ENCODE data around the gene SEPTIN11. TPM values are rescaled to one million over a fixed set of nuclear protein-coding genes. Genes with fewer than 3 reads are reported as not detected.

The SEPTIN11 gene
- 100 to 1,000 TPM; 156 to 175 TPM for total RNA-seq
- 100 to 1,000 TPM; 108 to 147 TPM for polyA plus RNA-seq (ENCODE audit: insufficient read length in 2 of 2)
- long read RNA-seq, donor 1, full-length matches to known transcripts = 30 of 54 reads
- long read RNA-seq, donor 1, partial matches to known transcripts = 24 of 54 reads
- long read RNA-seq, donor 1, other reads (novel, unspliced or antisense) = 0 of 54 reads
- long read RNA-seq, donor 2, transcript SEPT11-203 (9 exons, 2,615 nt) = major isoform, 7 of 203 reads
- long read RNA-seq, donor 2, partial matches to known transcripts = 74 of 203 reads
- long read RNA-seq, donor 2, other reads (novel, unspliced or antisense) = 122 of 203 reads
- long read RNA-seq, donor 3, full-length matches to known transcripts = 19 of 390 reads
- long read RNA-seq, donor 3, partial matches to known transcripts = 180 of 390 reads
- long read RNA-seq, donor 3, other reads (novel, unspliced or antisense) = 191 of 390 reads
- long read RNA-seq, donor 4, full-length matches to known transcripts = 22 of 169 reads
- long read RNA-seq, donor 4, partial matches to known transcripts = 137 of 169 reads
- long read RNA-seq, donor 4, other reads (novel, unspliced or antisense) = 10 of 169 reads

DNA sequence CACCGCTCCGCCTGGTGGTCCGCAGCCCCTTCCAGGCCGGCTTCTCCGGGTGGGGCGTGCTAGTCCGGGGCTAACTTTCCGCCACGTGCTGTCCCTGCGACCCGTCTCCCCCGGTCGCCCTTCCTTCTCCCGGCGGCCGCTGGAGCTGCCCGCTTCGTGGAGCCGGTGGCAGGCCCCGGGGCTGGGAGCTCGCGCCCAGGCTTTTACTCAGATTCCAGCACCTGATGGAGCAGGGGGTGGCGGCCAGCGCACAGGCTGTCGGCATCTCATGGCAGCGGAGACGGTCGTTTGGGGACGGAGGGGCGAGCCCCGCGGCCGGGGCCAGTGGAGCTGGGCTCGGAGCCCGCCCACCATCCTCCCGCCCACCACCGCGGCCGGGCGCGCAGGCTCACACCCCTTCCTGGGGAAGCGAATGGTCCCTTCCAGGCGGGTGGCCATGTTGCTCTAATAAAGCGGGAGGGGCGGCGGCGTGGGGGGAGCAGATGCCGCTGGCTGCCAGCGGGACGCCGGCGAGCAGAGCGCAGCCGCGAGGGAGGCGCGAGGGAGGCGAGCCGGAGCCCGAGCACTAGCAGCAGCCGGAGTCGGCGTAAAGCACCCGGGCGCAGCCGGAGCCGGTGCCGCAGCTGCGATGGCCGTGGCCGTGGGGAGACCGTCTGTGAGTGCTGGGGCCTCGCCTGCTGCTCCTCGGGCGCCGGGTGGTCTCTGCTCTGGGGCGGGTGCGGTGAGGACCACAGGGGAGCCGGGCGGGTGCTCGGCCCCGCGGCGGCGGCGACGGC, at the start of gene SEPTIN11:
SEPTIN11 (plus strand) TSS at position 477 of the 776 bp plus-strand sequence; CDS start at position 629, 152 bp downstream.
- Histone ChIP-seq H3K27ac (ENCODE audit: low read depth, low read length) (peak within 1 kb of the TSS; percentile 96), H3K36me3 (ENCODE audit: control insufficient read depth, insufficient read depth, low read length) (peaks cover 2% of the 10 kb centered on the region), H3K4me3 (ENCODE audit: low read depth, low read length) (peak within 1 kb of the TSS; percentile 91), H3K9me3 (ENCODE audit: control insufficient read depth, insufficient read depth, low read length) (no peaks in the 10 kb centered on the region), H3K4me1 (ENCODE audit: control insufficient read depth, insufficient read depth, low read length) (peaks cover 17% of the 10 kb centered on the region), H3K27me3 (ENCODE audit: control insufficient read depth, insufficient read depth, low read length) (no peaks in the 10 kb centered on the region)
- 0% methylated on average over 80 of the region's 87 CpGs for WGBS (ENCODE audit: insufficient coverage)
- peak; percentile 79 to 98 (median 91) for DNase-seq (ENCODE audit: low read depth in 4 of 6, low spot score in 6 of 6)

DNA sequence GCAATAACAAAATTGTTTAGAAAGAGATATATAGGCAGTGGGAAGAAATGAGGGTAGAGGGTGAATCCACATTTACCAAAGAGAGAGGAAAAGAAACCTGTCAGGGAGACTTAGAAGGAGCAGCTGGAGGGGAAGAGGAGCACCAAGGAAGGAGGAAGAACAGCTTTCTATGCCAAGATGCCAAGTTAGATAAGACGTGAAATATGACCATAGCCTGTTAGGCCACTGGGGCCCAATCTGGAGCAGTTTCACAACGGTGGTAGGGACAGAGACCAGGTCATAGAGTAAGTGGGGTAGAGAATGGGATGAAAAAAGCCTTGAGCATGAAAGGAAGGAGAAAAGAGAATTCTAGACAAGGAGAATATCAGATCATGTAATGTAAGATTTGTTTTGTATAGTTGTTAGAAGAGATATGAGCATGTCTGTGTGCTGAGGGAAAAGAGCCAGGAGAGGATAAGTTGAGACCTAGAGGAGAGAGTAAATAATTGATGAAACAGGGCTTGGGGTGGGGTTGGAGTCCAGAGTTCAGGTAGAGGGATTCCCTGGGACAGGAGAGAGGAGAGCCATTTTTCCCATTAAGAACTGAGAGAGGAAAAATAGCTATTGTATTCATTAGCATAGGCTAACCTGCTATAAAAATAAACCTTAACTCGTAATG, 47.2 kb upstream of the SEPTIN11 start:
- H3K9me3 ChIP-seq (ENCODE audit: control insufficient read depth, insufficient read depth, low read length) = no peaks in the 10 kb centered on the region
- no peaks in the 10 kb centered on the region for H3K36me3 ChIP-seq (ENCODE audit: control insufficient read depth, insufficient read depth, low read length)
- peaks cover 11% of the 10 kb centered on the region for H3K4me1 ChIP-seq (ENCODE audit: control insufficient read depth, insufficient read depth, low read length)
- no peak overlapping the region for H3K4me3 ChIP-seq (ENCODE audit: low read depth, low read length)
- no peak for DNase-seq (ENCODE audit: low read depth in 4 of 6, low spot score in 6 of 6)
- H3K27me3 ChIP-seq (ENCODE audit: control insufficient read depth, insufficient read depth, low read length) = peaks cover 29% of the 10 kb centered on the region
- no peak overlapping the region for H3K27ac ChIP-seq (ENCODE audit: low read depth, low read length)
- 65% methylated on average over 2 of the region's 3 CpGs for WGBS (ENCODE audit: insufficient coverage)

DNA sequence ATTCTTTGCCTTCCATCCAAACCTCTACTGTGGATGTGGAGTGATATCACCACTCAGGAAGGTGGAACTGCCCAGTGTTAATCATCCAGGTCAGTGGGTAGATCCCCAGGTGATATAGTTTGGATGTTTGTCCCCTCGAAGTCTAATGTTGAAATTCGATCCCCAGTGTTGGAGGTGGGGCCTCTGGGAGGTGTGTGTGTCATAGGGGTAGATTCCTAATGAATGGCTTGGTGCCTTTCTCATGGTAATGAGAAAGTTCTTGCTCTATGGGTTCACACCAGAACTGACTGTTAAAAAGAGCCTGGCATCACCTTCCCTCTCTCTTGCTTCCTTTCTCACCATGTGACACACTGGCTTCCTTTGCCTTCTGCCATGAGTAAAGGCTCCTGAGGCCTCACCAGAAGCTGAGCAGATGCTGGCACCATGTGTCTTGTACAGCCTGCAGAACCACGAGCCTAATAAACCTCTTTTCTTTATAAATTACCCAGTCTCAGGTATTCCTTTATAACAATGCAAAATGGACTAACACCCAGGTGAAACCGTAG, 44.8 kb upstream of the SEPTIN11 start:
- DNase-seq (ENCODE audit: low read depth in 4 of 6, low spot score in 6 of 6) = no peak
- Histone ChIP-seq H3K27ac (ENCODE audit: low read depth, low read length) (no peak overlapping the region), H3K9me3 (ENCODE audit: control insufficient read depth, insufficient read depth, low read length) (no peaks in the 10 kb centered on the region), H3K36me3 (ENCODE audit: control insufficient read depth, insufficient read depth, low read length) (no peaks in the 10 kb centered on the region), H3K4me1 (ENCODE audit: control insufficient read depth, insufficient read depth, low read length) (no peaks in the 10 kb centered on the region), H3K27me3 (ENCODE audit: control insufficient read depth, insufficient read depth, low read length) (peaks cover 6% of the 10 kb centered on the region), H3K4me3 (ENCODE audit: low read depth, low read length) (no peak overlapping the region)
- WGBS (ENCODE audit: insufficient coverage) = 74% methylated on average over 2 of the region's 4 CpGs

DNA sequence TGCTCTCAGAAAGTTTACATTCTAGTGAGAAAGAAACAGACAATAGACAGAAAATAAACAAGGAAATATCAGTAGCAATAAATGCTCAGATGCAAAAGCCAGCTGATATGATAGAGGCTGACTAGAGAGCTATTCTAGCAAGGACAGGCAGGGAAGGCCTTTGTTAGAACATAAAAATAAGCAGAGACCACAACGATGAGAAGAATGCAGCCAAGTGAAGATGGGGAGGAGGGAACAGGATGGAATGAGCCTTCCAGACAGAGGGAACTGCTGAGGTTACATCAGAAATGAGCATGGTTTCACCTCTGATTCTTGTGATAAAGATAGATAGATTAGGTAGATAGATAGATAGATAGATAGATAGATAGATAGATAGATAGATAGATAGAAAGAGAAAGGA, 44.0 kb upstream of the SEPTIN11 start:
- Histone ChIP-seq H3K9me3 (ENCODE audit: control insufficient read depth, insufficient read depth, low read length) (no peaks in the 10 kb centered on the region), H3K4me3 (ENCODE audit: low read depth, low read length) (no peak overlapping the region), H3K27me3 (ENCODE audit: control insufficient read depth, insufficient read depth, low read length) (no peaks in the 10 kb centered on the region), H3K4me1 (ENCODE audit: control insufficient read depth, insufficient read depth, low read length) (no peaks in the 10 kb centered on the region), H3K36me3 (ENCODE audit: control insufficient read depth, insufficient read depth, low read length) (no peaks in the 10 kb centered on the region), H3K27ac (ENCODE audit: low read depth, low read length) (no peak overlapping the region)
- DNase-seq (ENCODE audit: low read depth in 4 of 6, low spot score in 6 of 6) = no peak
- 74% methylated on average over 1 of the region's 1 CpG for WGBS (ENCODE audit: insufficient coverage)

DNA sequence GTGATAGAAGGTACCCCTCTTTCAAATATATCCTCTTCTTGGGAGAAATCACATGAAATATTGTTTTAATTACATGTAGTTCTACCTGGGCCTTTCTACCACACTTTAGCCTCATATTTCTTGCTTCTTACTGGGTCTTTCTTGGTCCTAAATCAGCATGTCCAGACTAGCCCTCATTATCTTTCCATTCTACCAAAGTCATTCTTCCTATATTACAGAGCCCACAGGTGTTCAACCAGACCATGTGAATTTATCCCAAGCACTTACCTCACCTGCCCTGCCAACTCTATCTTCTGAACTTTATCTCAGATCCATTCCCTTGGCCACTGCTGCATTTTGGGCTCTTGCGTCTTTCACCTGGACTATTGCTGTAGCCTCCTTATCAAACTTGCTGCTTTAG, 39.8 kb upstream of the SEPTIN11 start:
- 100% methylated on average over 1 of the region's 1 CpG for WGBS (ENCODE audit: insufficient coverage)
- Histone ChIP-seq H3K36me3 (ENCODE audit: control insufficient read depth, insufficient read depth, low read length) (no peaks in the 10 kb centered on the region), H3K27ac (ENCODE audit: low read depth, low read length) (no peak overlapping the region)

DNA sequence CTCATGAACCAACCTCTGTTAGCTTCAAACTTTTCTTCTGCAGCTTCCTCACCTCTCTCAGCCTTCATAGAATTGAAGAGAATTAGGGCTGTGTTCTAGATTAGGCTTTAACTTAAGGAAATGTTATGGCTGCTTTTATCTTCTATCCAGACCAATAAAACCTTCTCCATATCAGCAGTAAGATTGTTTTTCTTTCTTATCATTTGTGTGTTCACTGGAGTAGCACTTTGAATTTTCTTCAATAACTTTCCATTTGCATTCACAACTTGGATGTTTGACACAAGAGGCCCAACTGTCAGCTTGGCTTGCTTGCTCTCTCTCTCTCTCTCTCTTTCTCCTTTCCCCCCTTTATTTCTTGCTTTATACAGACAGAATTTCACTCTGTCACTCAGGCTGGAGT, 28.8 kb upstream of the SEPTIN11 start:
- no peaks in the 10 kb centered on the region for H3K27me3 ChIP-seq (ENCODE audit: control insufficient read depth, insufficient read depth, low read length)
- H3K9me3 ChIP-seq (ENCODE audit: control insufficient read depth, insufficient read depth, low read length) = no peaks in the 10 kb centered on the region
- no peaks in the 10 kb centered on the region for H3K4me1 ChIP-seq (ENCODE audit: control insufficient read depth, insufficient read depth, low read length)
- no peak for DNase-seq (ENCODE audit: low read depth in 4 of 6, low spot score in 6 of 6)
- no peak overlapping the region for H3K27ac ChIP-seq (ENCODE audit: low read depth, low read length)
- no peak overlapping the region for H3K4me3 ChIP-seq (ENCODE audit: low read depth, low read length)
- no peaks in the 10 kb centered on the region for H3K36me3 ChIP-seq (ENCODE audit: control insufficient read depth, insufficient read depth, low read length)

More for the DNA sequence above, 39.8 kb upstream of the SEPTIN11 start:
- H3K27me3 ChIP-seq (ENCODE audit: control insufficient read depth, insufficient read depth, low read length) = no peaks in the 10 kb centered on the region
- H3K9me3 ChIP-seq (ENCODE audit: control insufficient read depth, insufficient read depth, low read length) = no peaks in the 10 kb centered on the region
- no peaks in the 10 kb centered on the region for H3K4me1 ChIP-seq (ENCODE audit: control insufficient read depth, insufficient read depth, low read length)
- DNase-seq (ENCODE audit: low read depth in 4 of 6, low spot score in 6 of 6) = no peak
- no peak overlapping the region for H3K4me3 ChIP-seq (ENCODE audit: low read depth, low read length)

DNA sequence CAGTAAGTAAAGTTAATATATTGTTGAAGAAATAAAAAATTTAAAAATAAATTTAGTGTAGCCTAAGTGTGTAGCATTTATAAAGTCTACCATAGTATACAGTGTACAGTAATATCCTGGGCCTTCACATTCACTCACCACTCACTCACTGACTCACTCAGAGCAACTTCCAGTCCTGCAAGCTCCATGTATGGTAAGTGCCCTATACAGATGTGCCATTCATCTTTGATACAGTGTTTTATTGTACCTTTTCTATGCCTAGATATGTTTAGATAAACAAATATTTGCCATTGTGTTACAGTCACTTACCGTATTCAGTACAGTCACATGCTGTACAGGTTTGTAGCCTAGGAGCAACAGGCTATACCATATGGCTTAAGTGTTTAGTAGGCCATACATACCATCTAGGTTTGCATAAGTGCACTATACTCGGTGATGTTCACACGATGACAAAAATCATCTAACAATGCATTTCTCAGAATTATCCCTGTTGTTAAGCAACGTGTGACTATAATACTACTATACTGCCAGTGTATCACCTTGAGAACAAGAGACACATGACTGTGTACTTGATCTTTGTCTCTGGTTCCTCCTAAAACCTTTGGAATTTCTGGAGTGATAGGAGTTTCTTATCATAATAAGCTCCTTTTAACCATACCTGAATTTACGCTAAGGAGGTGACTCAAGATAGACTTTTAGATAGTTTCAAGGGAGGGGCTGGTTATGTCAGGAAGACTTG, 25.8 kb upstream of the SEPTIN11 start:
- H3K9me3 ChIP-seq (ENCODE audit: control insufficient read depth, insufficient read depth, low read length) = no peaks in the 10 kb centered on the region
- no peaks in the 10 kb centered on the region for H3K36me3 ChIP-seq (ENCODE audit: control insufficient read depth, insufficient read depth, low read length)
- no peaks in the 10 kb centered on the region for H3K27me3 ChIP-seq (ENCODE audit: control insufficient read depth, insufficient read depth, low read length)
- WGBS (ENCODE audit: insufficient coverage) = 90% methylated on average over 2 of the region's 5 CpGs
- no peaks in the 10 kb centered on the region for H3K4me1 ChIP-seq (ENCODE audit: control insufficient read depth, insufficient read depth, low read length)
- H3K4me3 ChIP-seq (ENCODE audit: low read depth, low read length) = no peak overlapping the region
- no peak for DNase-seq (ENCODE audit: low read depth in 4 of 6, low spot score in 6 of 6)
- no peak overlapping the region for H3K27ac ChIP-seq (ENCODE audit: low read depth, low read length)

DNA sequence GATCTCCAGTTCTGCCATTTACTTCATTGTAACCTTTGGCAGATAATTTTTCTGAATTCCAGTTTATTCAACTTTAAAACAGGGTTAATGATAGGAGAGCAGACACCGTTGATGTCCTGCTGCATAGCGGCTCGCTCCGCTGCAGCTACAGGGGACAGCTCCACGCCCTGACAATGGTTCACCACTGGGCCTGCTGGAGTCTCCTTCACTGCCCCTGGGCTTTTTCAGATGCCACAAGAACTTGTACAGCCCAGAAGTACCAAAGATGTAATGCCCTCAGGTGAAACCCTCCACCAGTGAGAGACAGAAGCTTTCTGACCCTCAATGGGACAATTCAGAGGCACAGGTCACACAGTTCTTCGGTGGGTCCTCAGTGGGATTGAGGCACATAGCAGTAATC, 22.7 kb upstream of the SEPTIN11 start:
- Histone ChIP-seq H3K27ac (ENCODE audit: low read depth, low read length) (no peak overlapping the region), H3K4me1 (ENCODE audit: control insufficient read depth, insufficient read depth, low read length) (no peaks in the 10 kb centered on the region), H3K36me3 (ENCODE audit: control insufficient read depth, insufficient read depth, low read length) (no peaks in the 10 kb centered on the region), H3K9me3 (ENCODE audit: control insufficient read depth, insufficient read depth, low read length) (no peaks in the 10 kb centered on the region), H3K27me3 (ENCODE audit: control insufficient read depth, insufficient read depth, low read length) (no peaks in the 10 kb centered on the region), H3K4me3 (ENCODE audit: low read depth, low read length) (no peak overlapping the region)
- 92% methylated on average over 6 of the region's 6 CpGs for WGBS (ENCODE audit: insufficient coverage)
- DNase-seq (ENCODE audit: low read depth in 4 of 6, low spot score in 6 of 6) = no peak

DNA sequence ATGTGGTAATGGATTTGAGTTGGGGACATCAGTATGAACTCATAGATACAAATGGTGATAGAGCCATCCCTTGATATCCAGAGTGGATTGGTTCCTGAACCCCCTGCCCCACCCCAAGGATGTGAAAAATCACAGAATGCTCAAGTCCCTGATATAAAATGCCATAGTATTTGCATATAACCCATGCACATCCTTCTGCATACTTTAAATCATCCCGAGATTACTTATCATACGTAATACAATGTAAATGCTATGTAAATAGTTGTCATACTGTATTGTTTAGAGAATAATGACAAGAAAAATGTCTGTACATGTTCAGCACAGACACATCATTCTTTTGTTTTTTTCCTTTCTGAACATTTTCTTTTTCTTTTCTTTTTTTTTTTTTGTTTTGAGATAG, 18.9 kb upstream of the SEPTIN11 start:
- Histone ChIP-seq H3K9me3 (ENCODE audit: control insufficient read depth, insufficient read depth, low read length) (no peaks in the 10 kb centered on the region), H3K4me1 (ENCODE audit: control insufficient read depth, insufficient read depth, low read length) (no peaks in the 10 kb centered on the region), H3K4me3 (ENCODE audit: low read depth, low read length) (no peak overlapping the region), H3K27me3 (ENCODE audit: control insufficient read depth, insufficient read depth, low read length) (no peaks in the 10 kb centered on the region), H3K27ac (ENCODE audit: low read depth, low read length) (no peak overlapping the region), H3K36me3 (ENCODE audit: control insufficient read depth, insufficient read depth, low read length) (no peaks in the 10 kb centered on the region)
- no CpG with 5 or more reads among the region's 2 CpGs for WGBS (ENCODE audit: insufficient coverage)
- DNase-seq (ENCODE audit: low read depth in 4 of 6, low spot score in 6 of 6) = no peak
